AG09319 (cell line): Measurements from ENCODE around the gene TXNDC16.
A peak's percentile ranks its signal among the peaks of the same experiment; 100 is the strongest.

Experiments used
- DNase-seq: peaks from one replicate; pipeline ENCODE4 v3.0.0-alpha.2; 2010; ENCODE audit warnings: low read depth; ENCODE audit errors: extremely low read depth
- CTCF ChIP-seq: IDR thresholded peaks from 2 replicates; pipeline ENCODE4 v1.5.1; 2011; ENCODE audit warnings: low read depth, mild to moderate bottlenecking, inconsistent platforms, low read length, moderate library complexity

Gene TXNDC16, protein sequence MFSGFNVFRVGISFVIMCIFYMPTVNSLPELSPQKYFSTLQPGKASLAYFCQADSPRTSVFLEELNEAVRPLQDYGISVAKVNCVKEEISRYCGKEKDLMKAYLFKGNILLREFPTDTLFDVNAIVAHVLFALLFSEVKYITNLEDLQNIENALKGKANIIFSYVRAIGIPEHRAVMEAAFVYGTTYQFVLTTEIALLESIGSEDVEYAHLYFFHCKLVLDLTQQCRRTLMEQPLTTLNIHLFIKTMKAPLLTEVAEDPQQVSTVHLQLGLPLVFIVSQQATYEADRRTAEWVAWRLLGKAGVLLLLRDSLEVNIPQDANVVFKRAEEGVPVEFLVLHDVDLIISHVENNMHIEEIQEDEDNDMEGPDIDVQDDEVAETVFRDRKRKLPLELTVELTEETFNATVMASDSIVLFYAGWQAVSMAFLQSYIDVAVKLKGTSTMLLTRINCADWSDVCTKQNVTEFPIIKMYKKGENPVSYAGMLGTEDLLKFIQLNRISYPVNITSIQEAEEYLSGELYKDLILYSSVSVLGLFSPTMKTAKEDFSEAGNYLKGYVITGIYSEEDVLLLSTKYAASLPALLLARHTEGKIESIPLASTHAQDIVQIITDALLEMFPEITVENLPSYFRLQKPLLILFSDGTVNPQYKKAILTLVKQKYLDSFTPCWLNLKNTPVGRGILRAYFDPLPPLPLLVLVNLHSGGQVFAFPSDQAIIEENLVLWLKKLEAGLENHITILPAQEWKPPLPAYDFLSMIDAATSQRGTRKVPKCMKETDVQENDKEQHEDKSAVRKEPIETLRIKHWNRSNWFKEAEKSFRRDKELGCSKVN

GRCh38 chr14:52552063-52552988 is at the start of gene TXNDC16, which contains the start of gene GPR137C:
TSS of gene TXNDC16 (minus strand) at chr14:52552505. CDS start at chr14:52543557, 8,948 bp downstream.
TSS of gene GPR137C (plus strand) at chr14:52552836. CDS start at chr14:52553148, 312 bp downstream.
- no peak for TF ChIP-seq CTCF
- DNase-seq: peak; percentile 97

DNA sequence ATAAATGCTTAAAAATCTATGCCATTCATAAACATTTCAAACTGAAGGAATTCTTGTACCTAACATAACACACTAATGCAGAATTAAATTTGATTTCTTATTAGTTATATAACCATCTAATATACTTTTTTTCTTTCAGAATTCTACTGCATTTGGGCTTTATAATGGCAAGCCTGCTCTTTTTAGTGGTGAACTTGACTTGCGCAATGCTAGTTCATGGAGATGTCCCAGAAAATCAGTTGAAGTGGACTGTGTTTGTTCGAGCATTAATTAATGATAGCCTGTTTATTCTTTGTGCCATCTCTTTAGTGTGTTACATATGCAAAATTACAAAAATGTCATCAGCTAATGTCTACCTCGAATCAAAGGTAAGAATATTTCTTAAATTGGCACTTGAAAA is 47.7 kb upstream of the TXNDC16 start:
- no peak for DNase-seq
- no peak for TF ChIP-seq CTCF

- TF ChIP-seq CTCF: no peak
- DNase-seq: no peak
Observed at GRCh38 chr14:52598568-52598967, 46.3 kb upstream of the TXNDC16 start.

DNA sequence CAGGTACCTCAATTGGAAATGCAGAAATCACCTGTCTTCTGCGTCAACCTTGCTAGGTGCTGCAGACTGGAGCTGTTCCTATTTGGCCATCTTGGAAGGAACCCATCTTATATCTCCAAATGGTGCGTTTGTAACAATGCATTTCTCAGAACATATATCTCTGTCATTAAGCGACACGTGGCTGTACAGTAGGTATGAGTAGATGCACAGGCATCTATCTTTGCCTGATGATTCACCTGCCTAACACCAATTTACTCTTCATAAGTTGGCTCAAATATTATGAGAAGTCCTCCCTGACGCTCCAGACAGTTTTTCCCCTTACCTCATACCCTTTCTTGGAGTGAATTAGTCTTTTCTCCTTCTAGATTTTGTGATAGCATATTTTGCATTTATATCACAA is 44.6 kb upstream of the TXNDC16 start:
- DNase-seq: no peak

DNA sequence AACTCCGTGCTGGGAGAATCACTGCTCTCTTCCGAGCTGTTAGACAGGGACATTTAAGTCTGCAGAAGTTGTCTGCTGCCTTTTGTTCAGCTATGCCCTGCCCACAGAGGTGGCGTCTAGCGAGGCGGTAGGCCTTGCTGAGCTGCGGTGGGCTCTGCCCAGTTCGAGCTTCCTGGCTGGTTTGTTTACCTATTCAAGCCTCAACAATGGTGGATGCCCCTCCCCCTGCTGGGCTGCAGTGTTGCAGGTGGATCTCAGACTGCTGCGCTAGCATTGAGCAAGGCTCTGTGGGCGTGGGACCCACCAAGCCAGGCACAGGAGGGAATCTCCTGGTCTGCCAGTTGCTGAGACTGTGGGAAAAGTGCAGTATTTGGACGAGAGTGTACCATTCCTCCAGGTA is 44.0 kb upstream of the TXNDC16 start:
- no peak for TF ChIP-seq CTCF
- DNase-seq: no peak

More for the DNA sequence above, 44.6 kb upstream of the TXNDC16 start:
- TF ChIP-seq CTCF: no peak

DNA sequence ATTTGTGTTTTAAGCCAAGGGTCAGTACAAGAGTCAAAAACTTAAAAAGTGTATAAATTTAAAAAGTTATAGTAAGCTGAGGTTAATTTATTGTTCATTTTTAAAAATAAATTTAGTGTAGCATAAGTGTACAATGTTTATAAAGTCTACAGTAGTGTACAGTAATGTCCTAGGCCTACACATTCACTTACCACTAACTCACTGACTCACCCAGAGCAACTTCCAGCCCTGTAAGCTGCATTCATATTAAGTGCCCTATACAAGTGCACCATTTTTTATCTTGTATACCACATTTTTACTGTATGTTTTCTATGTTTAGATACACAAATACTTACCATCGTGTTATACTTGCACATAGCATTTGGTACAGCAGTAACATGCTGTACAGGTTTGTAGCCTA is 38.0 kb upstream of the TXNDC16 start:
- TF ChIP-seq CTCF: no peak

More for the DNA sequence above, 38.0 kb upstream of the TXNDC16 start:
- no peak for DNase-seq
